KMS-11 (cell line): ENCODE results near the gene MPP4.

Experiments used
- H2AFZ ChIP-seq: fragments of 200-600 bp; sonication (generic); 2 replicates; pipeline ENCODE4 v1.6.1; 2016; ENCODE audit warnings: antibody characterized with exemption, mixed run types, low read depth
- H3K27ac ChIP-seq: fragments of 200-600 bp; sonication (generic); 2 replicates; pipeline ENCODE4 v1.6.1; 2016; ENCODE audit warnings: mild to moderate bottlenecking, mixed run types
- H3K27me3 ChIP-seq: fragments of 200-600 bp; sonication (generic); 2 replicates; pipeline ENCODE4 v1.6.1; 2017; ENCODE audit warnings: mild to moderate bottlenecking, low read depth, mixed run types, moderate library complexity; ENCODE audit not compliant: insufficient read depth
- H3K36me3 ChIP-seq: fragments of 200-600 bp; sonication (generic); 2 replicates; pipeline ENCODE4 v1.6.1; 2017; ENCODE audit warnings: mild to moderate bottlenecking, mixed run types; ENCODE audit not compliant: insufficient read depth
- H3K4me1 ChIP-seq: fragments of 200-600 bp; sonication (generic); 2 replicates; pipeline ENCODE4 v1.6.1; 2016; ENCODE audit warnings: mild to moderate bottlenecking, low read depth, mixed run types; ENCODE audit not compliant: poor library complexity, severe bottlenecking
- H3K4me2 ChIP-seq: fragments of 200-600 bp; sonication (generic); 2 replicates; pipeline ENCODE4 v1.7.0; 2016; ENCODE audit warnings: mild to moderate bottlenecking, mixed run types
- H3K4me3 ChIP-seq: fragments of 200-600 bp; sonication (generic); IDR thresholded peaks from 2 replicates; pipeline ENCODE4 v1.6.1; 2017; ENCODE audit warnings: low read depth, low read length, mixed read lengths; ENCODE audit not compliant: insufficient read depth
- H3K79me2 ChIP-seq: fragments of 200-600 bp; sonication (generic); 2 replicates; pipeline ENCODE4 v1.6.1; 2016; ENCODE audit warnings: low read depth, mixed run types; ENCODE audit not compliant: insufficient read depth
- H3K9ac ChIP-seq: fragments of 200-600 bp; sonication (generic); 2 replicates; pipeline ENCODE4 v1.6.1; 2016; ENCODE audit warnings: mild to moderate bottlenecking, mixed run types
- H4K20me1 ChIP-seq: fragments of 200-600 bp; sonication (generic); 2 replicates; pipeline ENCODE4 v1.6.1; 2016; ENCODE audit warnings: mild to moderate bottlenecking, mixed run types; ENCODE audit not compliant: insufficient read depth
- CTCF ChIP-seq: fragments of 200-600 bp; sonication (generic); conservative IDR thresholded peaks from 2 replicates; pipeline ENCODE4 v1.6.1; 2017; ENCODE audit warnings: low read depth, mild to moderate bottlenecking, antibody characterized with exemption, low read length, moderate library complexity, mixed read lengths

Gene MPP4

GRCh38 chr2:201628545-201628944, 69.9 kb downstream of the MPP4 start:
- H3K4me1 ChIP-seq = no peaks in the 10 kb centered on the region
- no peaks in the 10 kb centered on the region for H3K36me3 ChIP-seq
- H3K79me2 ChIP-seq = no peaks in the 10 kb centered on the region
- H3K4me3 ChIP-seq = no peak overlapping the region
- TF ChIP-seq CTCF = no peak
- no peak overlapping the region for H3K4me2 ChIP-seq
- no peak overlapping the region for H2AFZ ChIP-seq
- H4K20me1 ChIP-seq = no peaks in the 10 kb centered on the region
- no peak overlapping the region for H3K9ac ChIP-seq
- H3K27me3 ChIP-seq = no peaks in the 10 kb centered on the region
- H3K27ac ChIP-seq = no peak overlapping the region

- Histone ChIP-seq H3K4me3 (no peak overlapping the region), H3K79me2 (no peaks in the 10 kb centered on the region), H3K4me1 (no peaks in the 10 kb centered on the region), H2AFZ (no peak overlapping the region), H3K36me3 (no peaks in the 10 kb centered on the region), H3K27ac (no peak overlapping the region), H3K9ac (no peak overlapping the region), H3K27me3 (no peaks in the 10 kb centered on the region), H4K20me1 (no peaks in the 10 kb centered on the region), H3K4me2 (no peak overlapping the region)
- no peak for TF ChIP-seq CTCF
Observed at GRCh38 chr2:201622306-201622970, 76.0 kb downstream of the MPP4 start.

GRCh38 chr2:201621293-201621999, 77.0 kb downstream of the MPP4 start:
- no peaks in the 10 kb centered on the region for H3K79me2 ChIP-seq
- no peak overlapping the region for H3K9ac ChIP-seq
- no peak for TF ChIP-seq CTCF
- no peak overlapping the region for H3K27ac ChIP-seq
- no peaks in the 10 kb centered on the region for H3K36me3 ChIP-seq
- H3K4me1 ChIP-seq = no peaks in the 10 kb centered on the region
- H3K27me3 ChIP-seq = no peaks in the 10 kb centered on the region
- H3K4me2 ChIP-seq = no peak overlapping the region
- H4K20me1 ChIP-seq = no peaks in the 10 kb centered on the region
- no peak overlapping the region for H3K4me3 ChIP-seq
- H2AFZ ChIP-seq = no peak overlapping the region

- Histone ChIP-seq H4K20me1 (no peaks in the 10 kb centered on the region), H3K27ac (no peak overlapping the region), H3K4me3 (no peak overlapping the region), H3K4me1 (no peaks in the 10 kb centered on the region), H3K36me3 (no peaks in the 10 kb centered on the region), H3K27me3 (no peaks in the 10 kb centered on the region), H2AFZ (no peak overlapping the region), H3K4me2 (no peak overlapping the region), H3K9ac (no peak overlapping the region), H3K79me2 (no peaks in the 10 kb centered on the region)
- TF ChIP-seq CTCF = no peak
Observed at GRCh38 chr2:201618744-201619662, 79.4 kb downstream of the MPP4 start.
